ENCODE results near the gene FGF18. TPM values are rescaled to one million over a fixed set of nuclear protein-coding genes. Genes with fewer than 3 reads are reported as not detected.

FGF18 gene
- polyA plus RNA-seq, 3 donors, result not detected

GRCh38 chr5:171455522-171455921 lies 36.1 kb downstream of the FGF18 start:
- H3K36me3 Mint-ChIP-seq, result no peaks in the 10 kb centered on the region
- peaks cover 5% of the 10 kb centered on the region for H3K4me1 Mint-ChIP-seq
- Histone ChIP-seq H3K36me3 (replicated peaks in 1 of 2; ENCODE audit: control insufficient read depth in 1 of 2, insufficient read depth in 2 of 2, low read length in 2 of 2) (no peaks in the 10 kb centered on the region), H3K4me2 (replicated peaks; ENCODE audit: extremely low read depth, low read length, poor library complexity, severe bottlenecking) (no peak overlapping the region), H4K20me1 (ENCODE audit: insufficient read depth, low read length) (no peaks in the 10 kb centered on the region), H3K27me3 (ENCODE audit: control insufficient read depth in 2 of 2, insufficient read depth in 2 of 2, low read length in 2 of 2) (peaks cover 0 to 17% of the 10 kb centered on the region in 2 donors), H3K9me3 (replicated peaks in 1 of 2; ENCODE audit: control insufficient read depth in 1 of 2, insufficient read depth in 1 of 2, low read length in 2 of 2) (no peaks in the 10 kb centered on the region), H3K4me1 (ENCODE audit: control insufficient read depth in 1 of 2, insufficient read depth in 2 of 2, low read length in 2 of 2) (peaks cover 2 to 10% of the 10 kb centered on the region in 2 donors), H3K79me2 (ENCODE audit: insufficient read depth, low read length) (no peaks in the 10 kb centered on the region), H2AFZ (ENCODE audit: insufficient read depth, low read depth, low read length, poor library complexity, severe bottlenecking) (no peak overlapping the region), H3K27ac (ENCODE audit: low read depth in 1 of 2, low read length in 2 of 2) (no peak overlapping the region), H3K9ac (ENCODE audit: insufficient read depth, low read length, poor library complexity, severe bottlenecking) (no peak overlapping the region), H3K4me3 (replicated peaks in 1 of 3; ENCODE audit: low read depth in 2 of 3, low read length in 3 of 3) (no peak overlapping the region)
- TF ChIP-seq, protein P1, sequence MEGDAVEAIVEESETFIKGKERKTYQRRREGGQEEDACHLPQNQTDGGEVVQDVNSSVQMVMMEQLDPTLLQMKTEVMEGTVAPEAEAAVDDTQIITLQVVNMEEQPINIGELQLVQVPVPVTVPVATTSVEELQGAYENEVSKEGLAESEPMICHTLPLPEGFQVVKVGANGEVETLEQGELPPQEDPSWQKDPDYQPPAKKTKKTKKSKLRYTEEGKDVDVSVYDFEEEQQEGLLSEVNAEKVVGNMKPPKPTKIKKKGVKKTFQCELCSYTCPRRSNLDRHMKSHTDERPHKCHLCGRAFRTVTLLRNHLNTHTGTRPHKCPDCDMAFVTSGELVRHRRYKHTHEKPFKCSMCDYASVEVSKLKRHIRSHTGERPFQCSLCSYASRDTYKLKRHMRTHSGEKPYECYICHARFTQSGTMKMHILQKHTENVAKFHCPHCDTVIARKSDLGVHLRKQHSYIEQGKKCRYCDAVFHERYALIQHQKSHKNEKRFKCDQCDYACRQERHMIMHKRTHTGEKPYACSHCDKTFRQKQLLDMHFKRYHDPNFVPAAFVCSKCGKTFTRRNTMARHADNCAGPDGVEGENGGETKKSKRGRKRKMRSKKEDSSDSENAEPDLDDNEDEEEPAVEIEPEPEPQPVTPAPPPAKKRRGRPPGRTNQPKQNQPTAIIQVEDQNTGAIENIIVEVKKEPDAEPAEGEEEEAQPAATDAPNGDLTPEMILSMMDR (IDR thresholded peaks at IDR 0.05), result no peak
- peaks cover 22 to 30% (median 25%) of the 10 kb centered on the region in 3 donors for H3K27me3 Mint-ChIP-seq (ENCODE audit: low read depth in 3 of 3)
- 85% methylated on average over 2 of the region's 2 CpGs for WGBS (ENCODE audit: insufficient coverage)
- intact Hi-C loops (cut with micrococcal nuclease), result no loop called here
- peaks cover 0 to 2% (median 0%) of the 10 kb centered on the region in 7 donors for H3K9me3 Mint-ChIP-seq
- H3K27ac Mint-ChIP-seq, result peak overlapping the region in 1 of 7 donors; percentile 12
- DNase-seq, result no peak
- no peak overlapping the region for H3K4me3 Mint-ChIP-seq

DNA sequence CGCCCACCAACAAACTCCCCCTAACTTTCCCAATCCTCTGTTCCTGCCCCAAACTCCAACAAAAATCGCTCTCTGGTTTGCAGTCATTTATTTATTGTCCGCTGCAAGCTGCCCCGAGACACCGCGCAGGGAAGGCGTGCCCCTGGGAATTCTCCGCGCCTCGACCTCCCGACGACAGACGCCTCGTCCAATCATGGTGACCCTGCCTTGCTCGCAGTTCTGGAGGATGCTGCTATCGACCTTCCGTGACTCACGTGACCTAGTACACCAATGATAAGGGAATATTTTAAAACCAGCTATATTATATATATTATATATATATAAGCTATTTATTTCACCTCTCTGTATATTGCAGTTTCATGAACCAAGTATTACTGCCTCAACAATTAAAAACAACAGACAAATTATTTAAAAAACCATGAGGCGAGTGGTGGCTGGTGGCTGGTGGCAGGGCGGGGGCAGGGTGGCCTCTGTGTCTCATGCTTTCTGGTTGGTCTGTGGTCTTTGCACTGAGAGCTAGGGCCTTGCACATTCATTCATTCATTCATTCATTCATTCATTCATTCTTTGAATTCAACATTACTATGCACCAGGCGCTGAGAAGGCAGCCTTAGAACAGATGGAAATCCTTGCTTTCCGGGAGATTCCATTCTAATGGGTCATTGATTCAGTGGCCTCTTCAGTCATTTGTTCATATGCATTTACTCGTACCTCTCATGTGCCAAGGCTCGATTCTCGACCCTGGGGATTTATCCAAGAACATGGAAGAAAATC lies 37.9 kb downstream of the FGF18 start:
- no peaks in the 10 kb centered on the region for H3K9me3 ChIP-seq (replicated peaks in 1 of 2; ENCODE audit: control insufficient read depth in 1 of 2, insufficient read depth in 1 of 2, low read length in 2 of 2)
- H3K4me1 ChIP-seq (ENCODE audit: control insufficient read depth in 1 of 2, insufficient read depth in 2 of 2, low read length in 2 of 2), result no peaks in the 10 kb centered on the region
- H3K27ac ChIP-seq (ENCODE audit: low read depth in 1 of 2, low read length in 2 of 2), result no peak overlapping the region
- H3K9ac ChIP-seq (ENCODE audit: insufficient read depth, low read length, poor library complexity, severe bottlenecking), result no peak overlapping the region
- no peak overlapping the region for H3K4me2 ChIP-seq (replicated peaks; ENCODE audit: extremely low read depth, low read length, poor library complexity, severe bottlenecking)
- peaks cover 12 to 13% (median 12%) of the 10 kb centered on the region in 3 donors for H3K27me3 Mint-ChIP-seq (ENCODE audit: low read depth in 3 of 3)
- TF ChIP-seq, protein P1 (IDR thresholded peaks at IDR 0.05), result no peak
- intact Hi-C loops (cut with micrococcal nuclease), result no loop called here
- H3K36me3 Mint-ChIP-seq, result no peaks in the 10 kb centered on the region
- no peaks in the 10 kb centered on the region for H4K20me1 ChIP-seq (ENCODE audit: insufficient read depth, low read length)
- 95% methylated on average over 15 of the region's 25 CpGs for WGBS (ENCODE audit: insufficient coverage)
- no peak overlapping the region for H3K4me3 Mint-ChIP-seq
- no peak overlapping the region for H3K27ac Mint-ChIP-seq
- no peaks in the 10 kb centered on the region for H3K36me3 ChIP-seq (replicated peaks in 1 of 2; ENCODE audit: control insufficient read depth in 1 of 2, insufficient read depth in 2 of 2, low read length in 2 of 2)
- H3K4me3 ChIP-seq (replicated peaks in 1 of 3; ENCODE audit: low read depth in 2 of 3, low read length in 3 of 3), result no peak overlapping the region
- H3K27me3 ChIP-seq (ENCODE audit: control insufficient read depth in 2 of 2, insufficient read depth in 2 of 2, low read length in 2 of 2), result peaks cover 0 to 4% of the 10 kb centered on the region in 2 donors
- no peaks in the 10 kb centered on the region for H3K4me1 Mint-ChIP-seq
- no peak overlapping the region for H2AFZ ChIP-seq (ENCODE audit: insufficient read depth, low read depth, low read length, poor library complexity, severe bottlenecking)
- DNase-seq, result no peak
- no peaks in the 10 kb centered on the region for H3K79me2 ChIP-seq (ENCODE audit: insufficient read depth, low read length)
- peaks cover 0 to 2% (median 0%) of the 10 kb centered on the region in 7 donors for H3K9me3 Mint-ChIP-seq
